ENCODE data around the gene OR52N4.

The OR52N4 gene

GRCh38 chr11:5803982-5804381, 49.9 kb downstream of the OR52N4 start:
- ChIA-PET POLR2A (no interaction called here), CTCF (interaction anchor here (1.4 kb wide), 1 partner anchor 204 kb away, joined by 6 read pairs; no protein-coding TSS in a partner anchor)
- no peak for TF ChIP-seq CTCF (IDR thresholded peaks at IDR 0.05; ENCODE audit: control extremely low read depth, extremely low read depth, low read depth, missing control alignments)
- DNase-seq (ENCODE audit: extremely low spot score): no peak

All from GM10248 (cell line).